AG08396 (cell line): Measurements from ENCODE around the gene CLASP1.
"Not testable (repeated sequence)": the region's sequence is repeated elsewhere in the genome, so short reads cannot be mapped to it uniquely, and the experiment has no call there.

Experiments
- DNase-seq: peaks from one replicate; pipeline ENCODE4 v3.0.0; 2012; ENCODE audit warnings: low spot score, mixed read lengths

The CLASP1 gene

GRCh38 chr2:121649149-121649595, at the start of gene CLASP1:
TSS of gene CLASP1 (minus strand) at chr2:121649462. CDS start at chr2:121605895, 43,567 bp downstream.
- DNase-seq = peak; percentile 97

GRCh38 chr2:121698318-121698930, 49.2 kb upstream of the CLASP1 start:
- no peak for DNase-seq

GRCh38 chr2:121697108-121697631, 47.9 kb upstream of the CLASP1 start:
- DNase-seq = no peak

GRCh38 chr2:121696410-121696930, 47.2 kb upstream of the CLASP1 start:
- DNase-seq = no peak

- no peak for DNase-seq
Observed at GRCh38 chr2:121695171-121695451, 45.8 kb upstream of the CLASP1 start.

GRCh38 chr2:121694398-121695170, 45.3 kb upstream of the CLASP1 start:
- no peak for DNase-seq

- DNase-seq = not testable (repeated sequence)
Observed at GRCh38 chr2:121690572-121690971, 41.3 kb upstream of the CLASP1 start.

- no peak for DNase-seq
Observed at GRCh38 chr2:121690095-121690494, 40.8 kb upstream of the CLASP1 start.

- DNase-seq = peak; percentile 75
Observed at GRCh38 chr2:121689356-121689755, 40.1 kb upstream of the CLASP1 start.

- no peak for DNase-seq
Observed at GRCh38 chr2:121688820-121689219, 39.6 kb upstream of the CLASP1 start.

GRCh38 chr2:121686902-121687301, 37.6 kb upstream of the CLASP1 start:
- DNase-seq = no peak

- no peak for DNase-seq
Observed at GRCh38 chr2:121686218-121686617, 37.0 kb upstream of the CLASP1 start.

- DNase-seq = no peak
Observed at GRCh38 chr2:121682396-121683298, 33.4 kb upstream of the CLASP1 start.

- no peak for DNase-seq
Observed at GRCh38 chr2:121677855-121678254, 28.6 kb upstream of the CLASP1 start.

GRCh38 chr2:121671621-121672020, 22.4 kb upstream of the CLASP1 start:
- not testable (repeated sequence) for DNase-seq

- no peak for DNase-seq
Observed at GRCh38 chr2:121670181-121670580, 20.9 kb upstream of the CLASP1 start.

- DNase-seq = no peak
Observed at GRCh38 chr2:121667618-121668017, 18.4 kb upstream of the CLASP1 start.

GRCh38 chr2:121666042-121666441, 16.8 kb upstream of the CLASP1 start:
- DNase-seq = no peak

GRCh38 chr2:121665504-121665903, 16.2 kb upstream of the CLASP1 start:
- DNase-seq = no peak

GRCh38 chr2:121664713-121665112, 15.5 kb upstream of the CLASP1 start:
- no peak for DNase-seq

GRCh38 chr2:121664086-121664485, 14.8 kb upstream of the CLASP1 start:
- DNase-seq = no peak

- DNase-seq = no peak
Observed at GRCh38 chr2:121663434-121663833, 14.2 kb upstream of the CLASP1 start.
